ENCODE results near the gene GNAZ. TPM values are rescaled to one million over a fixed set of nuclear protein-coding genes. Genes with fewer than 3 reads are reported as not detected.

The GNAZ gene
- total RNA-seq, 4 donors from 2014 or later, result 4.2 to 8.2 (median 4.8) TPM

GRCh38 chr22:23092217-23092955 lies 22.1 kb downstream of the GNAZ start:
- TF ChIP-seq CTCF (IDR thresholded peaks at IDR 0.05) (no peak), POLR2A (IDR thresholded peaks at IDR 0.05) (no peak)
- H3K4me3 ChIP-seq (replicated peaks in 1 of 3), result no peak overlapping the region
- no peak for DNase-seq
- H3K9me3 ChIP-seq, result no peaks in the 10 kb centered on the region
- intact Hi-C loops (cut with DNase I), result no loop called here
- H3K27me3 ChIP-seq, result no peaks in the 10 kb centered on the region
- H3K4me1 ChIP-seq, result peaks cover 0 to 3% of the 10 kb centered on the region in 2 donors
- no peak overlapping the region for H3K27ac ChIP-seq
- WGBS, 2 donors, result 96 to 97% methylated on average over 7 to 13 of the region's 13 CpGs
- H3K36me3 ChIP-seq, result no peaks in the 10 kb centered on the region

DNA sequence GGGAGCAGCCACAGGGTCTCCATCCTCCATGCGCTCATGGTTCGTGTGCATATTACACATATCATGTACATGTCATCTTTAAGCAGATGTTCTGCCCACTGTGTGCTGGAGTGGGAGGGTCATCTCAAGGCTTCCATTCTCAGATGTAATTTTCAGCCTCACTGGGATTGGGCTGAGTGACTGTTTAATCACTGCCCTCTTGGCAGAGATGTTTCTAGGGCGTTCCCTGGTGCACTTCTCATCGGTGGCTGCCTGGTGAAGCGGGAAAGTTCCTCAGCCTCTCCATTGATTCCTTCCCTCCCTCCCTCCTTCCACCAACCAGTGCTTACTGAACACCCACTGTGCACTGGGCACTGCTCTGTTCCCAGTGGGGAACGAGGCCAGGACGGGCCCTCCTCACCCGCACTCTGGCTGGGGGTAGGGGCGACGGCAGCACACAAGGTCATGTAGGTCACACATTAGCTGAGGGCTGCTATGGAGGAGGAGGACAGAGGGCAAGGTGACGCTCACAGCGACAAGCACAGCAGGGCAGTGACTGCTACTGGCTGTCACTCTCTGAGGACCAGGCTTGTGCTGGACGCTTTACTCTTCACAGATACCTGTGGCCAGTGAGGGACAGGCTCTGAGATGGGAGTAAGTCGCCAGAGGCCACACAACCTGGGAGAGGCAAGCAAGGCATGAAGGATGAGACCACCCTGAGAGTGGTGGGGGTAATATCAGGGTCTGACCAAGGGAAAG lies 22.9 kb downstream of the GNAZ start:
- Histone ChIP-seq H3K4me3 (replicated peaks in 1 of 3) (no peak overlapping the region), H3K27me3 (no peaks in the 10 kb centered on the region), H3K27ac (no peak overlapping the region), H3K4me1 (peaks cover 4 to 10% of the 10 kb centered on the region in 2 donors), H3K9me3 (no peaks in the 10 kb centered on the region), H3K36me3 (no peaks in the 10 kb centered on the region)
- peak; percentile 55 to 64 for DNase-seq
- WGBS, 2 donors, result 54 to 75% methylated on average over 13 to 14 of the region's 14 CpGs
- intact Hi-C loops (cut with DNase I), result no loop called here
- TF ChIP-seq CTCF (IDR thresholded peaks at IDR 0.05), result no peak
- no peak for TF ChIP-seq POLR2A (IDR thresholded peaks at IDR 0.05)

DNA sequence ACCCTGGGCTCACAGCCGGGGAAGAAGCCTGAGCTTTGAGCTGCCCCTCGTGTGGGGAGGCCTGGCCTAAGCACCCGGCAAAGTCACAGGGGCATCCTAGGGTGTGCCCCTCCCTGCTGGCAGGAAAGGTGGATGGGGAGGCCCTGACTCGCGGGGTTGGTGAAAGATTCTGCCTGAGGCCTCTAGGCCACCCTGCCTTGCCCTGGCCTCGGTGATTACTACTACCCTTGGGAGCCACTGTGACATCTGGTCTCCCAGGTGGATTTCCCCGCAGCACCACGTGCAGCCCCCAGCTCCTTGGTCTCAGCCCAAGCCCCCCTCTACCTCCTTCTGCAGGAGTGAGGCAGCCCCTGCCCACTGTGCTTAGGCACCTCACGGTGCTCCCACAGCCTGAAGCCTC lies 23.9 kb downstream of the GNAZ start:
- no peak overlapping the region for H3K27ac ChIP-seq
- intact Hi-C loops (cut with DNase I), result no loop called here
- 89 to 97% methylated on average over 6 to 7 of the region's 9 CpGs for WGBS, 2 donors
- H3K4me1 ChIP-seq, result peaks cover 14 to 20% of the 10 kb centered on the region in 2 donors
- no peak overlapping the region for H3K4me3 ChIP-seq (replicated peaks in 1 of 3)
- no peak for DNase-seq
- H3K27me3 ChIP-seq, result no peaks in the 10 kb centered on the region
- no peaks in the 10 kb centered on the region for H3K9me3 ChIP-seq
- no peaks in the 10 kb centered on the region for H3K36me3 ChIP-seq
- TF ChIP-seq POLR2A (IDR thresholded peaks at IDR 0.05), result no peak

- DNase-seq, result no peak
Observed at GRCh38 chr22:23094695-23095681, 24.7 kb downstream of the GNAZ start.

More at GRCh38 chr22:23094695-23095681, 24.7 kb downstream of the GNAZ start:
- TF ChIP-seq CTCF (IDR thresholded peaks at IDR 0.05) (no peak), POLR2A (IDR thresholded peaks at IDR 0.05) (no peak)
- H3K36me3 ChIP-seq, result no peaks in the 10 kb centered on the region
- no peak overlapping the region for H3K27ac ChIP-seq
- H3K4me1 ChIP-seq, result peaks cover 22 to 28% of the 10 kb centered on the region in 2 donors
- H3K9me3 ChIP-seq, result no peaks in the 10 kb centered on the region
- intact Hi-C loops (cut with DNase I), result no loop called here
- H3K4me3 ChIP-seq (replicated peaks in 1 of 3), result no peak overlapping the region
- WGBS, 2 donors, result 85 to 91% methylated on average over 17 to 28 of the region's 31 CpGs
- H3K27me3 ChIP-seq, result no peaks in the 10 kb centered on the region

Measured in thyroid gland (tissue), 4 donors.